A673 (cell line): ENCODE data around the gene TFR2.

ENCODE experiments used
- CTCF ChIP-seq: fragments of 300-800, 200-600 bp; sonication (generic); conservative IDR thresholded peaks from 2 replicates; pipeline ENCODE4 v1.5.1; 2017; ENCODE audit warnings: low read depth, mild to moderate bottlenecking, antibody characterized with exemption, low read length, moderate library complexity, mixed read lengths
- EZH2 ChIP-seq: fragments of 200-600 bp; sonication (generic); IDR thresholded peaks from 2 replicates; pipeline ENCODE4 v1.6.1; 2017; ENCODE audit warnings: borderline replicate concordance, low read depth, mild to moderate bottlenecking, mixed read lengths, antibody characterized with exemption, low read length; ENCODE audit not compliant: poor library complexity, severe bottlenecking

- no peak for TF ChIP-seq CTCF
- TF ChIP-seq EZH2: no peak
Observed at GRCh38 chr7:100675105-100675451, 33.7 kb upstream of the TFR2 start.
